Mucosa of descending colon (tissue), 3 donors: ENCODE results near the gene POLR2H. TPM values are rescaled to one million over a fixed set of nuclear protein-coding genes. Genes with fewer than 3 reads are reported as not detected.

ENCODE experiments used
- ATAC-seq: fragments of 200-7000 bp; cut with Tn5 transposase; one replicate; pipeline ENCODE4 v1.9.1; 2020; ENCODE audit warnings: mild to moderate bottlenecking, moderate library complexity
- DNase-seq, 3 donors: peaks; one replicate each; pipeline ENCODE4 v3.0.0-alpha.2; 2020
- H3K36me3 ChIP-seq: fragments of 200-600 bp; one replicate; pipeline ENCODE4 v1.8.0; 2021; ENCODE audit warnings: low read depth, mild to moderate bottlenecking
- H3K4me1 ChIP-seq: fragments of 200-600 bp; one replicate; pipeline ENCODE4 v1.8.0; 2021; ENCODE audit warnings: low read depth, mild to moderate bottlenecking
- H3K4me3 ChIP-seq: fragments of 200-600 bp; one replicate; pipeline ENCODE4 v1.8.0; 2021; ENCODE audit warnings: mild to moderate bottlenecking
- H3K9me3 ChIP-seq: fragments of 200-600 bp; one replicate; pipeline ENCODE4 v1.8.0; 2021; ENCODE audit warnings: mild to moderate bottlenecking
- CTCF ChIP-seq: fragments of 200-600 bp; IDR thresholded peaks from one replicate; pipeline ENCODE4 v1.8.0; 2022; ENCODE audit warnings: antibody characterized with exemption, mild to moderate bottlenecking
- intact Hi-C, 2 donors: fragments of 100-400 bp; cut with DNase I in 1 of 2; cut with micrococcal nuclease in 1 of 2; formaldehyde crosslinking; loops; one replicate each; pipeline versions ENCODE4 v1.11.0 to v1.11.1; 2022; cut with DNase I, micrococcal nuclease
- total RNA-seq, 3 donors: library from RNA; stranded (reverse); fragmentation: NEBNext Ultra II Directional in 2 of 3; extraction: Animal tissue kit (Norgen Biotek cat#: 25700) in 2 of 3; gene quantifications; one replicate each; pipeline versions ENCODE4 v1.2.1 to v1.2.4, GENCODE V29; 2021 to 2023
- donor health status: DM: no; HTN: no; CAD: no; lungs with moderate emphysema.
- donor health status: DM: no; HTN: no; CAD: no.
- donor health status: DM: no; HTN: yes; CAD: no.

Gene POLR2H
- total RNA-seq, 3 donors from 2014 or later = 87.8 to 126 (median 90.1) TPM

GRCh38 chr3:184378651-184379357 lies 17.3 kb downstream of the POLR2H start:
- Histone ChIP-seq H3K36me3 (no peaks in the 10 kb centered on the region), H3K4me1 (peaks cover 4% of the 10 kb centered on the region), H3K4me3 (no peak overlapping the region), H3K9me3 (no peaks in the 10 kb centered on the region)
- ATAC-seq = no peak
- no peak for DNase-seq
- intact Hi-C loops = no loop called here
- no peak for TF ChIP-seq CTCF

GRCh38 chr3:184379358-184380184 lies 18.1 kb downstream of the POLR2H start, which contains the start of gene CHRD:
Gene CHRD, plus strand, starts transcription at chr3:184380054. Its CDS starts 265 bp downstream, at chr3:184380319.
- TF ChIP-seq CTCF = no peak
- no peak for DNase-seq
- ATAC-seq = no peak
- Histone ChIP-seq H3K4me3 (no peak within 1 kb of the TSS), H3K4me1 (peaks cover 4% of the 10 kb centered on the region), H3K9me3 (no peaks in the 10 kb centered on the region), H3K36me3 (no peaks in the 10 kb centered on the region)
- intact Hi-C loops = no loop called here

GRCh38 chr3:184380185-184380626 lies 18.7 kb downstream of the POLR2H start:
- no peak overlapping the region for H3K4me3 ChIP-seq
- peaks cover 4% of the 10 kb centered on the region for H3K4me1 ChIP-seq
- no peaks in the 10 kb centered on the region for H3K9me3 ChIP-seq
- intact Hi-C loops = no loop called here
- no peak for TF ChIP-seq CTCF
- peak; percentile 64 for ATAC-seq
- no peaks in the 10 kb centered on the region for H3K36me3 ChIP-seq
- DNase-seq = peak; percentile 54 to 71 (median 69)

GRCh38 chr3:184380627-184381260 lies 19.2 kb downstream of the POLR2H start:
- ATAC-seq = no peak
- H3K4me3 ChIP-seq = no peak overlapping the region
- H3K9me3 ChIP-seq = no peaks in the 10 kb centered on the region
- TF ChIP-seq CTCF = no peak
- DNase-seq = no peak
- H3K4me1 ChIP-seq = peaks cover 4% of the 10 kb centered on the region
- no peaks in the 10 kb centered on the region for H3K36me3 ChIP-seq
- intact Hi-C loops = no loop called here

GRCh38 chr3:184381261-184382224 lies 20.0 kb downstream of the POLR2H start:
- intact Hi-C loops = no loop called here
- TF ChIP-seq CTCF = no peak
- no peaks in the 10 kb centered on the region for H3K36me3 ChIP-seq
- peaks cover 4% of the 10 kb centered on the region for H3K4me1 ChIP-seq
- ATAC-seq = peak; percentile 32
- H3K9me3 ChIP-seq = no peaks in the 10 kb centered on the region
- no peak overlapping the region for H3K4me3 ChIP-seq
- no peak for DNase-seq
